HG03060 (cell line): ENCODE measurements around the gene SFTPD.
A peak's percentile ranks its signal among the peaks of the same experiment; 100 is the strongest.

Experiments used
- ATAC-seq: cut with Tn5 transposase; IDR thresholded peaks from one replicate; pipeline ENCODE4 v1.9.1; 2021; ENCODE audit warnings: low read depth, moderate number of reproducible peaks; ENCODE audit not compliant: unreplicated experiment

SFTPD gene

DNA sequence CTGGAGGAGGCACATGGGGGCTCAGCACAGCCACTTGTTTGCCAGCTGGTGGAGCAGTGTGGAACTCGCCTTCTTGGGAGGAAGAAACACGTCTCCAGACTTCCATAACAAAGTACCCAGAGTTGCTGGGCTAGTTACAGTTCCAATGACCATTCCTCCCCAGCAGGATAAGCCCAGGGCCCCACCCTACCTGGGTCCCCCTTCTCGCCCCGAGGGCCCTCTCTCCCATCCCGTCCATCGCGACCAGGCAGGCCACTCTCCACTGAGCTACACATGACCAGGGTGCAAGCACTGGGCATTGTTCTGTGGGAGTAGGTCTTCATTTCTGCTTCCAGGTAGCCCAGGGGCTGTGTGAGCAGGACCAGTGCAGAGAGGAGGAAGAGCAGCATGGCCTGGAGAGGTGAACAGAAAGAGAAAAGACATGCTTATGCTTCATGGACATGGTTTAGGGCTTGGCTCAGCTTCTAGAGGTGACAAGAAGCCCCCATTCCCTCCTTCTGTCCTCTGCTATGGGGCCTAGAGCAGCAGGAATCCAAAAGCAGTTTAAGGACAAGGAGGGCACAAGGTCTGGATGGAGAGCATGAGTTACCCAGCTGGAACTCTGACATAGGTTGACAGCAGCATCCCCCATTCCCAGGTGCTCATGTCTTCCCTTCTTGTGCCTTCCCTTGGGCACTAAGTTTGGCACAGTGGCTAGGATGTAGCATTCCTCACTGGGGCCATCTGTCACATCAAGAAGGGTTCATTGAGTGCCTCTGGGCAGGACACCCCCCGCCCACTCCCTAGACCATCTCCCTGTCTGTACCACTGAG lies 2.4 kb downstream of the SFTPD start:
- ATAC-seq: no peak

GRCh38 chr10:79944428-79945395 lies 4.2 kb downstream of the SFTPD start:
- ATAC-seq: no peak

DNA sequence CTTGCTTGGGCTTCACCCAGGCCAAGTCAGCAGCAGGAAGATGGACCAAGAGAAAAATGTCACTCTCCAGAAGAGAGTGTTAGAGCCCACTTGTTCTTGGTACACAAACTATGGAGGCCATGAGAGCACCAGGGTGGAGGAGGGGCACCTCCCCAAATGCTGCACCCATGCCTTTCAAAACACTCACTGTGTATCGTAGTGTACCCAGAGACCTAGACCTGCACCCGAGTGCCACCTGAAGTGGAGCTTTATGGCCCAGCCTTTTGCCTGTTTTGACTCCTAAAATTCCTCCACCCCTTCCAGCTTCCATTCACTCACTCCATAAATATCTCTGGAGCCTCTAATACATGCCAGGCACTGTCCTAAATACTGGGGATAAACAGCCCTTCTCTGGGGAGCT lies 5.0 kb downstream of the SFTPD start:
- ATAC-seq: no peak

DNA sequence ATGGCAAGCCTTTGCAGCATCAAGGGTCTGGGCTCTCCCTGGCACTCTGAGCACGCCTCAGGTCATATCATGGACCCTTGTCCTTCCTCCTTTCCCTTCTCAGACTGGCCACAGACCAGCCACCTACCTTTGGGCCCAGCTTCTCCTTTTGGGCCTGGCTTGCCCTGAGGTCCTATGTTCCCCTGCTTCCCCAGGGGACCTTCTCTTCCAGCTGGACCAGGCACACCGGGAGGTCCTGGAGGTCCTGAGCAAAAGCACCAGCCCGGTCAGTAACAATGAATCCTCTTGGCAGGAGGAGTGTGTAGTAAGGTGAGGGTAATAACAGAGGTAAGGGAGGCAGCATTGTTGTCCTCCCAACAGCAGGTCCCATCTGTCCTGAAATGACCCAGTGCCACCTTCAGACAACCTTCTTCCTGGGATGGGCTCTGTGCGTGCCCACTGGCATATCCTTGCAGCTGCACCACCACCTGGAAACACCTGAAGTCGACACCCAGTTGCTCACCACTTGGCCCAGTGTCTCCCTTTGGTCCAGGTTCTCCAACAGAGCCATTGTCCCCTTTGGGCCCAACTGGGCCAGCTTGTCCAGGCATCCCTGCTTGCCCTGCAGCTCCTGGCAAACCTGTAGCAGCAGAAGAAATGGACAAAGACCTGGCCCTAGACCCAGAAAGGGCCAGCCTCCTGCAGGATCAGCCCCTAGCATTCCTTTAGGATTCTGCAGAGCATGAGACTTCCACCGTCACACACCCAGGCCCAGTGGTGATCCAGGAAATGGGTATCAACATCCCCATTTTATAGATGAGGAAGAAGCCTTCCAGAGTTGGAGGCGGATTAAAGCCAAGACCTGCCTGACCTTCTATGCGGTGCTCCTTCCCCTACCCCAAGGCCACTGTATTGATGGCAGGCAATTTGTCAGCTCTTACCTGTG lies 6.4 kb downstream of the SFTPD start:
- ATAC-seq: no peak

DNA sequence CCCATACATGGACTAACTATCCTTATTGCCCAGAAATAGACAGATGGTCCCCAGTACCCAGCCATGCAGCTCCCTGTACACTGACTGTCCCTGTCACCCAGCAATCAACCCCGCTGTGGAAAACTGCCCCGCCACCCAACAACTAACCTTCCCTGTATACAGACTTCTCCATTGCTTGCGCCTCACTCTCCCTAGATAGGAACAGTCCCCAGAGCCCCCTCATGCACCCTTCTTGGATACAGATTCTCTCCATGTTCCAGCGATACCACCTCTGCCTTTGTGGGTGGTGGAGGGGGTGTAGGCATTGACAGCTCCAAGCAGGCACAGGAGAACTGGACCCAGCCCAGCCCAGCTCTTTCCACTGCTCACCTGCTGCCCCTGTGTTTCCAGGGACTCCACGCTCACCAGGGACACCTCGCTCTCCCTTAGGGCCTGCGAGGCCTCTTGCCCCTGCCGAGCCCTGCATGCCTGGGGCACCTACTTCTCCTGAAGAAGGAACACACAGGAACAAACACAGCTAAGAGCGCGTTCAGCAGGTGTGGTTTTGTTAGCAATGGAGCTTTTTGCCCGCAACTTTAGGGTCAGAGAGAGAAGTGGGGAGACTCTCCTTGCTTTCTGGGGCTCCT lies 7.2 kb downstream of the SFTPD start:
- ATAC-seq: no peak

DNA sequence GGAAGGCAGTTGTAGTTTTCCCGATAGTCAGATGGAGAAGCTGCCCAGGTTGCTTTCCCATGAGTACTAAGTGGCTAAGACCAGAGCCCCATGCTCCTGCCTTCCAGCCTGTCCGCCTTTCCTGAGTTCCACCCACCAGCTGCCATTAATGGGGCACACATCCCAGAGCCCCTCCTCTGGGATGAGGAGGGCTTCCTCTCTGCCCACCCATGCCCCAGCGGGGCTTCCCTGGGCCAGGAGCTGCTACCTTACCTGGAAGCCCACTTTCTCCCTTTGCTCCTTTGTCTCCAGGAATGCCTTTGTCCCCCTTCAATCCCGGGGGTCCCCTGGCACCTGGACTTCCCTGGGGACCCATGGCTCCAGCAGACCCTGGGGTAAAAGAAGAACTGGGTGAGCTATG lies 7.8 kb downstream of the SFTPD start:
- no peak for ATAC-seq

GRCh38 chr10:79940431-79940830 lies 8.5 kb downstream of the SFTPD start:
- no peak for ATAC-seq

DNA sequence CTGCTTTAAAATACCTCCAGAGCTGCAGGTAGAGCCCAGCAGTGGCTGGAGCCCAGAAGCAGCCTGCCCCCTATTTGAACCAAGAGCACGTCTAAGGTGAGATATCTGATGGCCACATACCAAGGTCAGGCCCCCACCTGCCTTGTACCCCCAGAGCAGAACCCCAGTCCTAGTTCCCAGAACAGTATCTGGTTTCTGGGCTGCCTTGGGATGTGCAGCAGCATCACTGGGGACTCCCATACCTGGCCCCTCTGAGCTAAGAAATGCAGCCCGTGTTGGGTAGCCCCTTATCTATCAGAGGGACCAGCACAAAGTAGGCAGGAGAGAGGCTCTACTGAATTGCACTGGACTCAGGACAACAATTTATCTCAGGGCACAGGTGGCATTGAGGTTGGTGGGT lies 8.9 kb downstream of the SFTPD start:
- no peak for ATAC-seq

DNA sequence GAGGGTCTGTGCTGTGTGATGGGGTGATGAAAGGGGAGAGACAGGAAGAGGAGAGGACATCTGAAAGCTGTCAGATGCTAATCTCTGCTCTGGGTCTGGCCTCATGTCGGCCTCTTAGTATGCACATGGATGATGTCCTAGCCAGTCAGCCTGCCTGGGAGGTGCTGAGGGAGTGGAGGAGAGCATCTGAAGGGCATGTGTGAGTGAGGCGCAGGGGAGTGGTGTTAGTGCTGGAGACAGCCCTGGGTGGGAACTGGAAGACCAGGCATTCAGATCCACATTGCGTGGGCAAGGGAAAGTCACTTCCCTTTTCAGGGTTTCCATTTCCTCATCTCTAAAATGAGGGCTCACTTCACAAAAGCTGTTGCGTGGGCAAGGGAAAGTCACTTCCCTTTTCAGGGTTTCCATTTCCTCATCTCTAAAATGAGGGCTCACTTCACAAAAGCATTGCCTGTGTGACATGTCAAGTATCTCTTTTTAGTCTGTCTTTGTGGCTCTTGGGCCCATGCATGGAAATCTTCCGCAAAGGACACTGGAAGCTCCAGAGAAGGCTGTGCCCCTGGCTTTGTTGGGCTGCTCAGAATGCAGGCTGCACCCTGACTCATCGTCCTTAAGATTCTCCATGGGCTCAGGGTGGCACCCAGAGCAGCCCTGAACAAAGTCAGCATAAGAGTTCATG lies 10.0 kb downstream of the SFTPD start:
- peak; percentile 76 for ATAC-seq

DNA sequence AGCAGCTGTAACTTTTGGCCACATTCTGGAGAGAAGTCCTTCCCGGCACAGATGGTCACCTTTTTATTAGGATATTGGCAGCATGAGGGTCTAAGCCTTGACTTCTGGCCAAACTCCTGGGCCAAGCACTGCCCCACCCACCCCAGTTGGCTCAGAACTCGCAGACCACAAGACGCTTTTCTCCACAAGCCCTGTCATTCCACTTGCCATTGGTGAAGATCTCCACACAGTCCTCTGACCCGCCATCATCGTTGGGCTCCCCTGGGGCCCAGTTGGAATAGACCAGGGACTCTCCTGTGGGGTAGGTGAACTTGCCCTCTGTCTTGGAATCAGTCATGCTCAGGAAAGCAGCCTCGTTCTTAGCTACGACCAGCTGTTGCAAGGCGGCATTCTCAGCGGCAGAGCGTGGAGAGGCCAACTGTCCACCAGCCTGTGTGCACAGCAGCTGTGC lies 11.2 kb downstream of the SFTPD start:
- no peak for ATAC-seq

GRCh38 chr10:79936625-79937615 lies 12.0 kb downstream of the SFTPD start:
- ATAC-seq: no peak

- no peak for ATAC-seq
These were observed 14.9 kb downstream of the SFTPD start for GRCh38 chr10:79933961-79934360.

- ATAC-seq: no peak
These were observed 16.0 kb downstream of the SFTPD start for GRCh38 chr10:79932841-79933379.

DNA sequence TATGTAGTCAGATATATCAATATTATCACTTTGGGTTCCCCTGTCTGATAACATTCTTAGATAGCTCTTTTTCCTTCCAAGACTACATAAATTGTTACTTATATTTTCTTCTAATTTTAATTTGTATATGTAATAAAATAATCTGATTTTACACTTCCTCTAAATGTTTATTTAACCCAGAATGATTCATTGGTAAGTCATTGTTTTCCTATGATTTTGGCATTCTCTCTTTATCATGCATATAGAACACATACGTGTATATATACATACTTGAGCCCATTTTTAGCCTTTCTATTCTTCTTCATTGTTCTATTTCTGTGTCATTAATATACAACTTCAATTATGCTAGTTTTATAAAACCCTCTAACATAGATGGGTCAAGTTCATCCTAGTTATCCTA lies 16.6 kb downstream of the SFTPD start:
- ATAC-seq: no peak

DNA sequence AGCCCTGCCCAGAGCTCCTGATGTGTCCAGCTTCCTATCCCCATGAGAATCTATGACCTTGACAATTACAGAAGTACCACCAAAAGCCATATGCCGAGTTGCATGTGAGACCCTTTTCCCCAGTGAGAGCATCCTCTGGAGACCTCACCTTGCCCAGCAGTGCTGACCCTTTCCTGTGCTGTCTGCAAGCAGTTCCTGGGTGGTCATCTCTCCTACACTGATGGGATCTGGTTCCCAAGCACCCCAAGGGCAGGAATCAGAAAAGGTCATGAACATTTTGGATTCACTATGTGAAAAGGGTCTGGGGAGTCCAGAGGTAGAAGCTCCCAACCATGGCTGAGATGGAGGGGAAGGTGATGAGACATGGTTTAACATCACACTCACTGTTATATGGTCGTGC lies 18.2 kb downstream of the SFTPD start:
- ATAC-seq: no peak

- ATAC-seq: no peak
These were observed 18.6 kb downstream of the SFTPD start for GRCh38 chr10:79930267-79930666.

DNA sequence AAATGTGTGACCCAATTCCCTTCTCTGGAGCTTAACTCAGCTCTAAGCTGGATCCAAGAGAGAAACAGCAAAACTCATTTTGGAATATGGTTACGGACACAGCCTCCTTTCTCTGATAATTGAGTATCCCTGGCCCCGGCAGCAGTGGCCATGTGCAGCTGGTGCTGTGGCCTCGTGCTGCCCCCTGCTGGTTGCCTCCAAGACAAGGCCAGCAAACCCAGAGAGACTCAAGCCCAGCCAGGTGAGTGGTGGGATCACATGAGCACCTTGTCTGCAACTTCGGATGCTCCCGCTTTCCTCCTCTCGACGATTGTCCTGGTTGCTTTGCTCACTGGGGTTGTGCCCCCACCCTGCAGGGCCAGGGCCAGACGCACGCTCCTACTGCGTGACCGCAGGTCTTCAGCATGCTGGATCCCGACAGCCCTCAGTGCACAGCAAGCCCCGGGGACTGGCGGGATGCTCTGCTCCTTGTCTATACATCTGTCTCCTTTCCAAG lies 19.4 kb downstream of the SFTPD start:
- ATAC-seq: no peak
